Myocyte (in vitro differentiated cells): ENCODE results near the gene EIF4G3. TPM values are rescaled to one million over a fixed set of nuclear protein-coding genes. Genes with fewer than 3 reads are reported as not detected.
"Not testable (repeated sequence)": the region's sequence is repeated elsewhere in the genome, so short reads cannot be mapped to it uniquely, and the experiment has no call there.

ENCODE experiments used
- DNase-seq: peaks from one replicate; pipeline ENCODE4 v3.0.0-alpha.2; 2012; ENCODE audit warnings: low read depth
- total RNA-seq: library from RNA; depleted of rRNA; stranded (reverse); fragments of >200 nt; gene quantifications from 2 replicates; pipeline ENCODE4 v1.2.3, GENCODE V29; 2014

EIF4G3 gene
- total RNA-seq, 1 donor from 2014 or later: 65.5 TPM

GRCh38 chr1:21153388-21153787, 23.3 kb downstream of the EIF4G3 start:
- no peak for DNase-seq

- peak; percentile 59 for DNase-seq
Observed at GRCh38 chr1:21152423-21153100, 24.1 kb downstream of the EIF4G3 start.

- DNase-seq: peak; percentile 78
Observed at GRCh38 chr1:21149855-21150432, 26.8 kb downstream of the EIF4G3 start.

- peak; percentile 54 for DNase-seq
Observed at GRCh38 chr1:21149430-21149854, 27.3 kb downstream of the EIF4G3 start.

GRCh38 chr1:21143752-21144151, 32.9 kb downstream of the EIF4G3 start:
- DNase-seq: no peak

GRCh38 chr1:21143138-21143537, 33.6 kb downstream of the EIF4G3 start:
- no peak for DNase-seq

GRCh38 chr1:21141030-21141429, 35.7 kb downstream of the EIF4G3 start:
- DNase-seq: no peak

- DNase-seq: peak; percentile 74
Observed at GRCh38 chr1:21139601-21140000, 37.1 kb downstream of the EIF4G3 start.

- DNase-seq: not testable (repeated sequence)
Observed at GRCh38 chr1:21136344-21136743, 40.4 kb downstream of the EIF4G3 start.

GRCh38 chr1:21131200-21131599, 45.5 kb downstream of the EIF4G3 start:
- no peak for DNase-seq

- no peak for DNase-seq
Observed at GRCh38 chr1:21129407-21129806, 47.3 kb downstream of the EIF4G3 start.

- peak; percentile 40 for DNase-seq
Observed at GRCh38 chr1:21126324-21126723, 50.4 kb downstream of the EIF4G3 start.

GRCh38 chr1:21124846-21125245, 51.9 kb downstream of the EIF4G3 start:
- DNase-seq: no peak

- no peak for DNase-seq
Observed at GRCh38 chr1:21123287-21123948, 53.3 kb downstream of the EIF4G3 start.

- no peak for DNase-seq
Observed at GRCh38 chr1:21121764-21122471, 54.8 kb downstream of the EIF4G3 start.

- DNase-seq: no peak
Observed at GRCh38 chr1:21118167-21118566, 58.5 kb downstream of the EIF4G3 start.

GRCh38 chr1:21117597-21118001, 59.1 kb downstream of the EIF4G3 start:
- no peak for DNase-seq

- DNase-seq: no peak
Observed at GRCh38 chr1:21117159-21117558, 59.5 kb downstream of the EIF4G3 start.

- DNase-seq: no peak
Observed at GRCh38 chr1:21115098-21115760, 61.5 kb downstream of the EIF4G3 start.

- DNase-seq: no peak
Observed at GRCh38 chr1:21114431-21114830, 62.3 kb downstream of the EIF4G3 start.

- no peak for DNase-seq
Observed at GRCh38 chr1:21110163-21110562, 66.5 kb downstream of the EIF4G3 start.
